ENCODE data around the gene CMA1. TPM values are rescaled to one million over a fixed set of nuclear protein-coding genes. Genes with fewer than 3 reads are reported as not detected.

CMA1 gene, protein sequence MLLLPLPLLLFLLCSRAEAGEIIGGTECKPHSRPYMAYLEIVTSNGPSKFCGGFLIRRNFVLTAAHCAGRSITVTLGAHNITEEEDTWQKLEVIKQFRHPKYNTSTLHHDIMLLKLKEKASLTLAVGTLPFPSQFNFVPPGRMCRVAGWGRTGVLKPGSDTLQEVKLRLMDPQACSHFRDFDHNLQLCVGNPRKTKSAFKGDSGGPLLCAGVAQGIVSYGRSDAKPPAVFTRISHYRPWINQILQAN
- not detected in 2 replicates for total RNA-seq

DNA sequence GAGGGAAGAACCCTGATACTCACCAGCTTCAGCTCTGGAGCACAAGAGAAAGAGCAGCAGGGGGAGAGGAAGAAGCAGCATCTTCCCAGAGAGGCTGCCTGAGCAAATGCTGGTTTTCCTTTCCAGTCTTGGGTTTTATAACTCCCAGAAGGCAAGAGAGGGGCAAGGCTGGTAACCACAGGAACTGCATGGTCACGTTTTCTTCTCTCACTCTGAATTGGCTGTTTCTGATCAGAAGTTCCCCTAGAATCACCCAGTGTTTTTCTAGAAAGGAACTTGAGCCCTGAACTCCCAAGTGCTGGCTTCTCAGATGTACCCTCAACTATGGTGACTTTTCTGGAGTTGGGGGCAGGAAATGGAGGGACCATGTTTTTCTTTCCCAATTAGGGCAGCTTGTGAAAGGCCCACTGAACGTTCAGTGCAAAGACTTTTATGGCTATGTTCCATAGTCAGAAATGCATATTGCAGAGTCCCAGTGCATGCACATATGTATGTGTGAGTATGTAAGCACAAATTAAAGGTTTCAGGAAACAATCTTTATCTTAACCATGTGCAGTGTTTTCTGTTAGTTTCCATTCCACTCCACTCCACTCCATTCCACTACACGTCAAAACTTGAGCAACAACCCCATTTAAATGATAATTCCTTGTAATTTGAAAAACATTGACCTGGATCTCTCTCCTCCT, at the start of gene CMA1:
CMA1 (minus strand) TSS at position 111 of the 686 bp plus-strand sequence; CDS start at position 81, 30 bp downstream.

Other genes with a start within 250 kb of the CMA1 start
- 1.1 and 1.6 TPM in 2 replicates for gene TGM1, start 245.1 kb downstream of the CMA1 start, total RNA-seq
- 14.9 and 17.9 TPM in 2 replicates for gene RABGGTA, start 236.7 kb downstream of the CMA1 start, total RNA-seq
- gene DHRS1, start 208.5 kb downstream of the CMA1 start, total RNA-seq: 11.9 and 12.6 TPM in 2 replicates
- gene NOP9, start 208.4 kb downstream of the CMA1 start, total RNA-seq: 15.8 and 17.8 TPM in 2 replicates
- 6.4 and 7.2 TPM in 2 replicates for gene CIDEB, start 200.3 kb downstream of the CMA1 start, total RNA-seq
- 3.5 and 5.5 TPM in 2 replicates for gene LTB4R2, start 198.1 kb downstream of the CMA1 start, total RNA-seq
- 1.9 and 2.4 TPM in 2 replicates for gene LTB4R, start 196.8 kb downstream of the CMA1 start, total RNA-seq
- 99.4 and 106 TPM in 2 replicates for gene ADCY4, start 173.2 kb downstream of the CMA1 start, total RNA-seq
- gene RIPK3, start 168.3 kb downstream of the CMA1 start, total RNA-seq: 180 and 256 TPM in 2 replicates
- gene NFATC4, start 140.1 kb downstream of the CMA1 start, total RNA-seq: 202 and 302 TPM in 2 replicates
- gene NYNRIN, start 109.3 kb downstream of the CMA1 start, total RNA-seq: 14.0 and 14.4 TPM in 2 replicates
- gene CBLN3, start 78.6 kb downstream of the CMA1 start, total RNA-seq: 6.1 and 7.5 TPM in 2 replicates
- 51.0 and 53.6 TPM in 2 replicates for gene KHNYN, start 78.3 kb downstream of the CMA1 start, total RNA-seq
- 13.4 and 15.2 TPM in 2 replicates for gene SDR39U1, start 65.5 kb downstream of the CMA1 start, total RNA-seq
- gene CTSG, start 68.0 kb upstream of the CMA1 start, total RNA-seq: not detected in 2 replicates
- not detected in 2 replicates for gene GZMH, start 101.4 kb upstream of the CMA1 start, total RNA-seq
- not detected in 2 replicates for gene GZMB, start 125.9 kb upstream of the CMA1 start, total RNA-seq

All from articular chondrocyte of knee joint (primary cell).